ENCODE measurements around the gene LRRC4C. TPM values are rescaled to one million over a fixed set of nuclear protein-coding genes. Genes with fewer than 3 reads are reported as not detected.

LRRC4C gene
- polyA plus RNA-seq, 1 donor from 2014 or later: 24.3 TPM

- Histone ChIP-seq H3K27me3 (ENCODE audit: insufficient read depth, low read depth, low read length) (no peaks in the 10 kb centered on the region), H3K79me2 (replicated peaks; ENCODE audit: insufficient read depth, low read length) (no peaks in the 10 kb centered on the region), H3K27ac (ENCODE audit: low read length) (no peak overlapping the region), H3K36me3 (ENCODE audit: insufficient read depth, low read length) (no peaks in the 10 kb centered on the region), H3K9ac (ENCODE audit: low read length) (no peak overlapping the region), H3F3A (ENCODE audit: insufficient read depth, low read length, poor library complexity, severe bottlenecking) (no peaks in the 10 kb centered on the region), H4K20me1 (ENCODE audit: insufficient read depth) (no peaks in the 10 kb centered on the region), H3K9me2 (ENCODE audit: insufficient read depth, low read length) (no peaks in the 10 kb centered on the region), H2AFZ (ENCODE audit: low read depth, low read length) (no peak overlapping the region), H3K4me2 (ENCODE audit: low read length) (no peak overlapping the region), H3K9me3 (ENCODE audit: low read length) (no peaks in the 10 kb centered on the region), H3K4me3 (ENCODE audit: low read length) (no peak overlapping the region)
- no peak for TF ChIP-seq TAF1 (IDR thresholded peaks at IDR 0.05; ENCODE audit: low read depth)
- TF ChIP-seq, protein P1, sequence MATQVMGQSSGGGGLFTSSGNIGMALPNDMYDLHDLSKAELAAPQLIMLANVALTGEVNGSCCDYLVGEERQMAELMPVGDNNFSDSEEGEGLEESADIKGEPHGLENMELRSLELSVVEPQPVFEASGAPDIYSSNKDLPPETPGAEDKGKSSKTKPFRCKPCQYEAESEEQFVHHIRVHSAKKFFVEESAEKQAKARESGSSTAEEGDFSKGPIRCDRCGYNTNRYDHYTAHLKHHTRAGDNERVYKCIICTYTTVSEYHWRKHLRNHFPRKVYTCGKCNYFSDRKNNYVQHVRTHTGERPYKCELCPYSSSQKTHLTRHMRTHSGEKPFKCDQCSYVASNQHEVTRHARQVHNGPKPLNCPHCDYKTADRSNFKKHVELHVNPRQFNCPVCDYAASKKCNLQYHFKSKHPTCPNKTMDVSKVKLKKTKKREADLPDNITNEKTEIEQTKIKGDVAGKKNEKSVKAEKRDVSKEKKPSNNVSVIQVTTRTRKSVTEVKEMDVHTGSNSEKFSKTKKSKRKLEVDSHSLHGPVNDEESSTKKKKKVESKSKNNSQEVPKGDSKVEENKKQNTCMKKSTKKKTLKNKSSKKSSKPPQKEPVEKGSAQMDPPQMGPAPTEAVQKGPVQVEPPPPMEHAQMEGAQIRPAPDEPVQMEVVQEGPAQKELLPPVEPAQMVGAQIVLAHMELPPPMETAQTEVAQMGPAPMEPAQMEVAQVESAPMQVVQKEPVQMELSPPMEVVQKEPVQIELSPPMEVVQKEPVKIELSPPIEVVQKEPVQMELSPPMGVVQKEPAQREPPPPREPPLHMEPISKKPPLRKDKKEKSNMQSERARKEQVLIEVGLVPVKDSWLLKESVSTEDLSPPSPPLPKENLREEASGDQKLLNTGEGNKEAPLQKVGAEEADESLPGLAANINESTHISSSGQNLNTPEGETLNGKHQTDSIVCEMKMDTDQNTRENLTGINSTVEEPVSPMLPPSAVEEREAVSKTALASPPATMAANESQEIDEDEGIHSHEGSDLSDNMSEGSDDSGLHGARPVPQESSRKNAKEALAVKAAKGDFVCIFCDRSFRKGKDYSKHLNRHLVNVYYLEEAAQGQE (IDR thresholded peaks at IDR 0.05; ENCODE audit: borderline replicate concordance): no peak
- no peak for TF ChIP-seq MXI1 (conservative IDR thresholded peaks at IDR 0.05; ENCODE audit: poor library complexity, severe bottlenecking)
- no peak for TF ChIP-seq POLR2AphosphoS5 (IDR thresholded peaks at IDR 0.05)
- no peak for TF ChIP-seq CTCF (IDR thresholded peaks at IDR 0.05; ENCODE audit: poor library complexity, severe bottlenecking)
- no peak for TF ChIP-seq EP300 (conservative IDR thresholded peaks at IDR 0.05; ENCODE audit: poor library complexity, severe bottlenecking)
- no peak for TF ChIP-seq EZH2 (IDR thresholded peaks at IDR 0.05; ENCODE audit: borderline replicate concordance, insufficient read depth, low read length, poor library complexity, severe bottlenecking)
- TF ChIP-seq SMC3 (conservative IDR thresholded peaks at IDR 0.05; ENCODE audit: poor library complexity): no peak
- no peak for TF ChIP-seq RAD21 (conservative IDR thresholded peaks at IDR 0.05)
Measured at GRCh38 chr11:41320653-41321052, 138.8 kb downstream of the LRRC4C start.

GRCh38 chr11:41320238-41320637 lies 139.2 kb downstream of the LRRC4C start:
- Histone ChIP-seq H3K9me3 (ENCODE audit: low read length) (no peaks in the 10 kb centered on the region), H4K20me1 (ENCODE audit: insufficient read depth) (no peaks in the 10 kb centered on the region), H3K4me3 (ENCODE audit: low read length) (no peak overlapping the region), H3K27ac (ENCODE audit: low read length) (no peak overlapping the region), H3K4me2 (ENCODE audit: low read length) (no peak overlapping the region), H3K79me2 (replicated peaks; ENCODE audit: insufficient read depth, low read length) (no peaks in the 10 kb centered on the region), H2AFZ (ENCODE audit: low read depth, low read length) (no peak overlapping the region), H3K9ac (ENCODE audit: low read length) (no peak overlapping the region), H3K9me2 (ENCODE audit: insufficient read depth, low read length) (no peaks in the 10 kb centered on the region), H3F3A (ENCODE audit: insufficient read depth, low read length, poor library complexity, severe bottlenecking) (no peaks in the 10 kb centered on the region), H3K27me3 (ENCODE audit: insufficient read depth, low read depth, low read length) (no peaks in the 10 kb centered on the region), H3K36me3 (ENCODE audit: insufficient read depth, low read length) (no peaks in the 10 kb centered on the region)
- TF ChIP-seq POLR2AphosphoS5 (IDR thresholded peaks at IDR 0.05): no peak

DNA sequence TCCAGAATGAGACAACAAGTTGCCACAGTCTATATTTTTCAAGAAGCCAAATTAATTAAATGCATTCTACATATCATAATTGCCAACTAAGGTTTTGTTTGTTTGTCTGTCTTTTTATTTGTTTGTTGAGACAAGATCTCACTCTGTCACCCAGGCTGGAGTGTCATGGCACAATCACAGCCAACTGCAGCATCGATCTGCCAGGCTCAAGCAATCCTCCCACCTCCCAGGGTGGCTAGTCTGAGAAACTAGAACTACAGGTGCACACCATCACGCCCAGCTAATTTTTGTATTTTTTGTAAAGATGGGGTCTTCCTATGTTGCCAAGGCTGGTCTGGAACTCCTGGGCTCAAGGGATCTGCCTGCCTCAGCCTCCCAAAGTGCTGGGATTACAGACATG lies 140.0 kb downstream of the LRRC4C start:
- no peaks in the 10 kb centered on the region for H3K27me3 ChIP-seq (ENCODE audit: insufficient read depth, low read depth, low read length)
- no peak overlapping the region for H3K27ac ChIP-seq (ENCODE audit: low read length)
- no peaks in the 10 kb centered on the region for H3F3A ChIP-seq (ENCODE audit: insufficient read depth, low read length, poor library complexity, severe bottlenecking)
- H3K9ac ChIP-seq (ENCODE audit: low read length): no peak overlapping the region
- no peaks in the 10 kb centered on the region for H3K79me2 ChIP-seq (replicated peaks; ENCODE audit: insufficient read depth, low read length)
- H3K4me3 ChIP-seq (ENCODE audit: low read length): no peak overlapping the region
- H3K9me2 ChIP-seq (ENCODE audit: insufficient read depth, low read length): no peaks in the 10 kb centered on the region
- no peaks in the 10 kb centered on the region for H4K20me1 ChIP-seq (ENCODE audit: insufficient read depth)
- H3K36me3 ChIP-seq (ENCODE audit: insufficient read depth, low read length): no peaks in the 10 kb centered on the region
- no peak overlapping the region for H3K4me2 ChIP-seq (ENCODE audit: low read length)
- no peak overlapping the region for H2AFZ ChIP-seq (ENCODE audit: low read depth, low read length)
- no peaks in the 10 kb centered on the region for H3K9me3 ChIP-seq (ENCODE audit: low read length)
- TF ChIP-seq POLR2AphosphoS5 (IDR thresholded peaks at IDR 0.05): no peak

Measured in neural cell (in vitro differentiated cells).